Measurements from ENCODE around the gene SLC43A1. TPM values are rescaled to one million over a fixed set of nuclear protein-coding genes. Genes with fewer than 3 reads are reported as not detected.
A peak's percentile ranks its signal among the peaks of the same experiment; 100 is the strongest.

SLC43A1 gene
- total RNA-seq, 1 donor from 2014 or later, result 12.4 TPM

- H3K4me1 ChIP-seq, result peaks cover 22% of the 10 kb centered on the region
- TF ChIP-seq, protein P1, sequence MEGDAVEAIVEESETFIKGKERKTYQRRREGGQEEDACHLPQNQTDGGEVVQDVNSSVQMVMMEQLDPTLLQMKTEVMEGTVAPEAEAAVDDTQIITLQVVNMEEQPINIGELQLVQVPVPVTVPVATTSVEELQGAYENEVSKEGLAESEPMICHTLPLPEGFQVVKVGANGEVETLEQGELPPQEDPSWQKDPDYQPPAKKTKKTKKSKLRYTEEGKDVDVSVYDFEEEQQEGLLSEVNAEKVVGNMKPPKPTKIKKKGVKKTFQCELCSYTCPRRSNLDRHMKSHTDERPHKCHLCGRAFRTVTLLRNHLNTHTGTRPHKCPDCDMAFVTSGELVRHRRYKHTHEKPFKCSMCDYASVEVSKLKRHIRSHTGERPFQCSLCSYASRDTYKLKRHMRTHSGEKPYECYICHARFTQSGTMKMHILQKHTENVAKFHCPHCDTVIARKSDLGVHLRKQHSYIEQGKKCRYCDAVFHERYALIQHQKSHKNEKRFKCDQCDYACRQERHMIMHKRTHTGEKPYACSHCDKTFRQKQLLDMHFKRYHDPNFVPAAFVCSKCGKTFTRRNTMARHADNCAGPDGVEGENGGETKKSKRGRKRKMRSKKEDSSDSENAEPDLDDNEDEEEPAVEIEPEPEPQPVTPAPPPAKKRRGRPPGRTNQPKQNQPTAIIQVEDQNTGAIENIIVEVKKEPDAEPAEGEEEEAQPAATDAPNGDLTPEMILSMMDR (IDR thresholded peaks at IDR 0.05), result no peak
- H3K4me3 ChIP-seq, result no peak overlapping the region
- DNase-seq (no peak), ATAC-seq (no peak)
- H3K9me3 ChIP-seq, result no peaks in the 10 kb centered on the region
- H3K36me3 ChIP-seq, result no peaks in the 10 kb centered on the region
- intact Hi-C loops (cut with DNase I), result no loop called here
- no peaks in the 10 kb centered on the region for H3K27me3 ChIP-seq
- H3K27ac ChIP-seq, result peak overlapping the region; percentile 78
These were observed 15.0 kb downstream of the SLC43A1 start for GRCh38 chr11:57500515-57500914.

DNA sequence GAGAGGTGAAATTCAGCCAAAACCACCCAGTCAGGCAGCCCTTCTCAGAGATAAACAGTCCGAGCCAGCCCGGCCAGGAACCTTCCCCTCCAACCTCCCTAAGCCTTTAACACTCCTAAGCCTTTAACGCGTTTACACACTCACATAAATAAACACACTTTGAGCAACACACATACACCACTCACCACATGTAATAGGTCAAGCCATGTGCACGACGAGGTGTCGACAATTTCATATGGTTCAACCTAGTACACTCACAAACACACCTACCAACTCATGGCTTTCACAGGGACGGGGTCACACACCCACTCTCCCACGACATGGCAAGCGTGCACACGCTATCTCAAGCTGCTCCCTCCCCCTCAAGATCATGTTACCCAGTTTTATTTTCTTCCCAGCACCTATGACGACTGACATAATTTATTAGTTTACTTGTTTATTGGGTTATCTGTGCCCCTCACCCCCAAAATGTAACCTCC, 15.5 kb downstream of the SLC43A1 start:
- DNase-seq (no peak), ATAC-seq (no peak)
- no peaks in the 10 kb centered on the region for H3K27me3 ChIP-seq
- intact Hi-C loops (cut with DNase I), result no loop called here
- H3K4me3 ChIP-seq, result peak overlapping the region; percentile 37
- no peaks in the 10 kb centered on the region for H3K9me3 ChIP-seq
- TF ChIP-seq, protein P1 (IDR thresholded peaks at IDR 0.05), result no peak
- peaks cover 22% of the 10 kb centered on the region for H3K4me1 ChIP-seq
- no peaks in the 10 kb centered on the region for H3K36me3 ChIP-seq
- H3K27ac ChIP-seq, result peak overlapping the region; percentile 78

GRCh38 chr11:57499413-57499982, 16.0 kb downstream of the SLC43A1 start:
- peaks cover 22% of the 10 kb centered on the region for H3K4me1 ChIP-seq

GRCh38 chr11:57498540-57498939, 17.0 kb downstream of the SLC43A1 start:
- no peaks in the 10 kb centered on the region for H3K27me3 ChIP-seq
- H3K4me3 ChIP-seq, result no peak overlapping the region
- H3K36me3 ChIP-seq, result peaks cover 4% of the 10 kb centered on the region
- intact Hi-C loops (cut with DNase I), result no loop called here
- DNase-seq (no peak), ATAC-seq (no peak)
- H3K4me1 ChIP-seq, result peaks cover 22% of the 10 kb centered on the region
- TF ChIP-seq, protein P1 (IDR thresholded peaks at IDR 0.05), result no peak
- peak overlapping the region; percentile 78 for H3K27ac ChIP-seq
- H3K9me3 ChIP-seq, result no peaks in the 10 kb centered on the region

More at GRCh38 chr11:57499413-57499982, 16.0 kb downstream of the SLC43A1 start:
- Histone ChIP-seq H3K9me3 (no peaks in the 10 kb centered on the region), H3K27ac (peak overlapping the region; percentile 78), H3K27me3 (no peaks in the 10 kb centered on the region), H3K4me3 (peak overlapping the region; percentile 37), H3K36me3 (no peaks in the 10 kb centered on the region)
- TF ChIP-seq, protein P1 (IDR thresholded peaks at IDR 0.05), result no peak
- DNase-seq (peak; percentile 97), ATAC-seq (peak; percentile 100)
- intact Hi-C loops (cut with DNase I), result no loop called here

- Histone ChIP-seq H3K9me3 (no peaks in the 10 kb centered on the region), H3K4me1 (peaks cover 22% of the 10 kb centered on the region), H3K27ac (no peak overlapping the region), H3K4me3 (no peak overlapping the region), H3K27me3 (no peaks in the 10 kb centered on the region), H3K36me3 (peaks cover 4% of the 10 kb centered on the region)
- intact Hi-C loops (cut with DNase I), result no loop called here
- ATAC-seq (no peak), DNase-seq (no peak)
- TF ChIP-seq, protein P1 (IDR thresholded peaks at IDR 0.05), result no peak
These were observed 17.9 kb downstream of the SLC43A1 start for GRCh38 chr11:57497303-57498247.

Data from upper lobe of right lung (tissue), 1 donor.